Middle frontal gyrus (tissue), 1 donor: ENCODE data around the gene CFAP206.

ENCODE experiments used
- DNase-seq: peaks from one replicate; pipeline ENCODE4 v3.0.0-alpha.2; 2015; ENCODE audit warnings: low spot score; ENCODE audit errors: extremely low spot score

The CFAP206 gene

GRCh38 chr6:87407901-87408720 is at the start of gene CFAP206:
CFAP206 (plus strand) TSS chr6:87407972; CDS start chr6:87409840, 1,868 bp downstream.
- peak; percentile 66 for DNase-seq

GRCh38 chr6:87364602-87365252 is 43.0 kb upstream of the CFAP206 start:
- DNase-seq: no peak

- DNase-seq: no peak
Observed at GRCh38 chr6:87366072-87366827, 41.5 kb upstream of the CFAP206 start.

GRCh38 chr6:87366899-87367298 is 40.9 kb upstream of the CFAP206 start:
- DNase-seq: no peak

GRCh38 chr6:87373377-87373776 is 34.4 kb upstream of the CFAP206 start:
- no peak for DNase-seq

GRCh38 chr6:87375315-87375714 is 32.5 kb upstream of the CFAP206 start:
- no peak for DNase-seq

- no peak for DNase-seq
Observed at GRCh38 chr6:87376643-87377042, 31.1 kb upstream of the CFAP206 start.

GRCh38 chr6:87378947-87379346 is 28.8 kb upstream of the CFAP206 start:
- no peak for DNase-seq

GRCh38 chr6:87382861-87383260 is 24.9 kb upstream of the CFAP206 start:
- no peak for DNase-seq

- no peak for DNase-seq
Observed at GRCh38 chr6:87384038-87384437, 23.7 kb upstream of the CFAP206 start.

- DNase-seq: no peak
Observed at GRCh38 chr6:87384449-87384848, 23.3 kb upstream of the CFAP206 start.

GRCh38 chr6:87391334-87391733 is 16.4 kb upstream of the CFAP206 start:
- no peak for DNase-seq

- peak; percentile 20 for DNase-seq
Observed at GRCh38 chr6:87393026-87393622, 14.6 kb upstream of the CFAP206 start.

- no peak for DNase-seq
Observed at GRCh38 chr6:87395431-87395830, 12.3 kb upstream of the CFAP206 start.

GRCh38 chr6:87396595-87397392 is 11.0 kb upstream of the CFAP206 start:
- no peak for DNase-seq

GRCh38 chr6:87397656-87398055 is 10.1 kb upstream of the CFAP206 start:
- no peak for DNase-seq

- no peak for DNase-seq
Observed at GRCh38 chr6:87401832-87402231, 5.9 kb upstream of the CFAP206 start.

- DNase-seq: no peak
Observed at GRCh38 chr6:87407561-87407900, 241 bp upstream of the CFAP206 start.

- no peak for DNase-seq
Observed at GRCh38 chr6:87408721-87409155, 966 bp downstream of the CFAP206 start.

GRCh38 chr6:87419266-87419665 is 11.5 kb downstream of the CFAP206 start:
- DNase-seq: no peak

- no peak for DNase-seq
Observed at GRCh38 chr6:87420360-87420759, 12.6 kb downstream of the CFAP206 start.
